ENCODE results near the gene NCMAP. TPM values are rescaled to one million over a fixed set of nuclear protein-coding genes. Genes with fewer than 3 reads are reported as not detected.
A peak's percentile ranks its signal among the peaks of the same experiment; 100 is the strongest.

NCMAP gene
- total and polyA plus RNA-seq, 2 of the 8 experiments (the other 6 are each of a cell fraction or from before 2014, with no cell fraction given): 0.21 to 0.39 TPM

DNA sequence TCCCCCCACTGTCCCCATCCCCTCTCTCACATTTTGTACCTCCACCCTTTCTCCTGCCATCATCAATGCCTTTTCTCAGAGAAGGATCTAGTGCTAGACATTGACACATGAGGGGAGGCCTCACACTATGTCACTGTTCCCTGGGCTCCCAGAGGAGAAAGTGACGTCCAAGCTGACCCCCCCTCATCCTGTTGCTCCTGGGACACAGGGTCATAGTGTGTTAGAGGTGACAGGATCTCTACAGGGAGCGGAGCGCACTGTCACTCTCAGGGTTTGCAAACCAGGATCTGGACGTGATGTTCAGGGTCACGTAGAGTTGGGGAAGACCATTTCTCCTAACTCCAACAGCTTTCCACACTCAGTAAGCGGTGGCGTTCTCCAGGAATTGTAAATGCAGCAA, 2.6 kb downstream of the NCMAP start:
- H4K20me1 ChIP-seq (replicated peaks in 1 of 2; ENCODE audit: control insufficient read depth in 1 of 2, insufficient read depth in 2 of 2, low read length in 2 of 2): no peaks in the 10 kb centered on the region
- no peak for FAIRE-seq
- ChIA-PET POLR2A (ENCODE audit: partially characterized antibody) (interaction anchor here (1.0 to 1.2 kb wide), 2 partner anchors 83 to 145 kb away, joined by 3 read pairs; partner anchors contain the start of gene STPG1), CTCF (ENCODE audit: partially characterized antibody) (interaction anchor here (0.9 to 1.9 kb wide), 7 partner anchors 10 to 77 kb away, joined by 3 to 11 read pairs (median 5); no protein-coding TSS in a partner anchor)
- H2BK20ac ChIP-seq (ENCODE audit: low read length): no peak overlapping the region
- no peaks in the 10 kb centered on the region for H3K79me2 ChIP-seq (ENCODE audit: control insufficient read depth in 1 of 2, insufficient read depth in 2 of 2, low read length in 2 of 2)
- no peak overlapping the region for H4K91ac ChIP-seq (replicated peaks; ENCODE audit: insufficient read length, low read length)
- peaks cover 2 to 10% (median 3%) of the 10 kb centered on the region in 4 experiments; a peak in 4 of 7 replicates for H3K4me1 ChIP-seq (replicated peaks in 1 of 4; ENCODE audit: control insufficient read depth in 3 of 4, insufficient read depth in 4 of 4, low read length in 3 of 4)
- H4K8ac ChIP-seq (ENCODE audit: extremely low read depth, insufficient read depth, low read length): no peak overlapping the region
- no peak overlapping the region for H3K56ac ChIP-seq (replicated peaks; ENCODE audit: insufficient read length, low read depth, low read length)
- H2BK15ac ChIP-seq (ENCODE audit: low read length): 0 out of 2 replicates have a peak overlapping the region, but pooled peaks have one; percentile 10
- no peak overlapping the region for H2BK5ac ChIP-seq (ENCODE audit: low read depth, low read length)
- H2BK12ac ChIP-seq (ENCODE audit: low read depth, low read length): no peak overlapping the region; the same call in 1 of the 2 replicates
- H3K14ac ChIP-seq (ENCODE audit: insufficient read length): no peak overlapping the region
- H3K23me2 ChIP-seq (ENCODE audit: low read depth, low read length): peaks cover 7% of the 10 kb centered on the region; the same call in 1 of the 2 replicates
- no peak overlapping the region for H3K9ac ChIP-seq (replicated peaks in 1 of 4; ENCODE audit: extremely low read depth in 1 of 4, low read depth in 3 of 4, low read length in 3 of 4)
- H3K9me3 ChIP-seq (ENCODE audit: insufficient read depth in 2 of 2, low read depth in 1 of 2, low read length in 1 of 2): no peaks in the 10 kb centered on the region
- no peak overlapping the region for H4K5ac ChIP-seq (ENCODE audit: insufficient read length, low read depth, low read length)
- H2AFZ ChIP-seq (ENCODE audit: low read length): no peak overlapping the region
- no peak overlapping the region for H3K27ac ChIP-seq (ENCODE audit: low read depth, low read length)
- no peak overlapping the region for H3K4me2 ChIP-seq (ENCODE audit: insufficient read depth in 1 of 2, low read depth in 2 of 2, low read length in 2 of 2)
- H3K27me3 ChIP-seq (replicated peaks in 1 of 4; ENCODE audit: control insufficient read depth in 3 of 4, extremely low read depth in 1 of 4, insufficient read depth in 3 of 4, low read length in 3 of 4): peaks cover 0 to 30% (median 20%) of the 10 kb centered on the region in 4 experiments; a peak in 5 of 7 replicates
- no peak overlapping the region for H2BK120ac ChIP-seq (replicated peaks; ENCODE audit: low read depth, low read length)
- 0 out of 2 replicates have a peak overlapping the region, but pooled peaks have one; percentile 18 for H2AK5ac ChIP-seq (ENCODE audit: low read depth, low read length)
- H3K36me3 ChIP-seq (ENCODE audit: control insufficient read depth in 2 of 4, insufficient read depth in 4 of 4, low read length in 3 of 4): no peaks in the 10 kb centered on the region
- no peak overlapping the region for H3K23ac ChIP-seq (ENCODE audit: insufficient read length)
- 88% methylated on average over 7 of the region's 7 CpGs; no CpG with 5 or more reads in 1 of the 2 experiments for WGBS, 2 experiments (ENCODE audit: extremely low coverage in 1 of 2, insufficient coverage in 1 of 2, insufficient read length in 1 of 2, insufficient replicate concordance in 2 of 2, low coverage in 1 of 2, low lambda C conversion rate in 2 of 2, missing lambda C conversion rate in 1 of 2)
- no peak overlapping the region for H3K18ac ChIP-seq (ENCODE audit: extremely low read depth, low read length)
- DNase-seq (ENCODE audit: low read depth in 1 of 2, low spot score in 2 of 2): no peak
- no peaks in the 10 kb centered on the region for H3K79me1 ChIP-seq (ENCODE audit: low read depth, low read length)
- no peak overlapping the region for H3K4me3 ChIP-seq (ENCODE audit: extremely low read depth in 1 of 4, insufficient read depth in 2 of 4, low read depth in 3 of 4, low read length in 4 of 4)
- no peak overlapping the region for H3K4ac ChIP-seq (replicated peaks; ENCODE audit: insufficient read length, low read depth, low read length)
- TF ChIP-seq RNF2 (IDR thresholded peaks at IDR 0.05; ENCODE audit: borderline replicate concordance, low read depth, low read length, missing control alignments, poor library complexity, severe bottlenecking) (no peak), ZNF274 (IDR thresholded peaks at IDR 0.05; ENCODE audit: borderline replicate concordance, extremely low read depth, low read length) (no peak), EP300 (IDR thresholded peaks at IDR 0.05; ENCODE audit: borderline replicate concordance in 1 of 2, low read depth in 2 of 2, low read length in 2 of 2) (no peak), RAD21 (IDR thresholded peaks at IDR 0.05 in 1 of 2, conservative IDR thresholded peaks at IDR 0.05 in 1 of 2; ENCODE audit: low read depth in 2 of 2, low read length in 2 of 2) (no peak), TCF12 (IDR thresholded peaks at IDR 0.05; ENCODE audit: low read depth, low read length) (no peak), TBP (IDR thresholded peaks at IDR 0.05; ENCODE audit: low read depth, low read length) (no peak), RBBP5 (IDR thresholded peaks at IDR 0.05; ENCODE audit: borderline replicate concordance, low read depth, low read length) (no peak), BRCA1 (IDR thresholded peaks at IDR 0.05; ENCODE audit: low read depth, low read length) (no peak), FOSL1 (IDR thresholded peaks at IDR 0.05; ENCODE audit: insufficient read depth, low read depth, low read length) (no peak), SIN3A (conservative IDR thresholded peaks at IDR 0.05 in 1 of 2, IDR thresholded peaks at IDR 0.05 in 1 of 2; ENCODE audit: low read depth in 1 of 2, low read length in 2 of 2) (no peak), SP4 (IDR thresholded peaks at IDR 0.05; ENCODE audit: low read length) (no peak)
- TF ChIP-seq, protein P1, sequence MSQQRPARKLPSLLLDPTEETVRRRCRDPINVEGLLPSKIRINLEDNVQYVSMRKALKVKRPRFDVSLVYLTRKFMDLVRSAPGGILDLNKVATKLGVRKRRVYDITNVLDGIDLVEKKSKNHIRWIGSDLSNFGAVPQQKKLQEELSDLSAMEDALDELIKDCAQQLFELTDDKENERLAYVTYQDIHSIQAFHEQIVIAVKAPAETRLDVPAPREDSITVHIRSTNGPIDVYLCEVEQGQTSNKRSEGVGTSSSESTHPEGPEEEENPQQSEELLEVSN (IDR thresholded peaks at IDR 0.05): no peak

Measured in H1 (cell line).